T1000 (cell line): Measurements from ENCODE around the gene TEX11.
"Not testable (repeated sequence)": the region's sequence is repeated elsewhere in the genome, so short reads cannot be mapped to it uniquely, and the experiment has no call there.

ENCODE experiments used
- DNase-seq: peaks from one replicate; lab custom pipeline; 2025; ENCODE audit warnings: mixed read lengths; lab: John Stamatoyannopoulos, UW

TEX11 gene

GRCh38 chrX:70587158-70587557 lies 321.4 kb downstream of the TEX11 start:
- DNase-seq = not testable (repeated sequence)

GRCh38 chrX:70577442-70577841 lies 331.1 kb downstream of the TEX11 start:
- DNase-seq = no peak

- not testable (repeated sequence) for DNase-seq
Measured at GRCh38 chrX:70569922-70570576, 338.5 kb downstream of the TEX11 start.

GRCh38 chrX:70554948-70555347 lies 353.6 kb downstream of the TEX11 start:
- DNase-seq = no peak

- no peak for DNase-seq
Measured at GRCh38 chrX:70554523-70554922, 354.0 kb downstream of the TEX11 start.

- no peak for DNase-seq
Measured at GRCh38 chrX:70554081-70554480, 354.4 kb downstream of the TEX11 start.

- no peak for DNase-seq
Measured at GRCh38 chrX:70553516-70553915, 355.0 kb downstream of the TEX11 start.

- no peak for DNase-seq
Measured at GRCh38 chrX:70552130-70552704, 356.3 kb downstream of the TEX11 start.

- DNase-seq = no peak
Measured at GRCh38 chrX:70549429-70549828, 359.1 kb downstream of the TEX11 start.

- no peak for DNase-seq
Measured at GRCh38 chrX:70535198-70535597, 373.3 kb downstream of the TEX11 start.

- DNase-seq = no peak
Measured at GRCh38 chrX:70527610-70528345, 380.7 kb downstream of the TEX11 start.

GRCh38 chrX:70527053-70527452 lies 381.5 kb downstream of the TEX11 start:
- no peak for DNase-seq

- no peak for DNase-seq
Measured at GRCh38 chrX:70525733-70526132, 382.8 kb downstream of the TEX11 start.

GRCh38 chrX:70515692-70516091 lies 392.8 kb downstream of the TEX11 start:
- DNase-seq = not testable (repeated sequence)

GRCh38 chrX:70515270-70515669 lies 393.2 kb downstream of the TEX11 start:
- DNase-seq = not testable (repeated sequence)

- DNase-seq = no peak
Measured at GRCh38 chrX:70509078-70509477, 399.4 kb downstream of the TEX11 start.

GRCh38 chrX:70508296-70508911 lies 400.1 kb downstream of the TEX11 start:
- no peak for DNase-seq

GRCh38 chrX:70505451-70505841 lies 403.1 kb downstream of the TEX11 start:
- no peak for DNase-seq

GRCh38 chrX:70504772-70505450 lies 403.6 kb downstream of the TEX11 start:
- no peak for DNase-seq

GRCh38 chrX:70500826-70501225 lies 407.7 kb downstream of the TEX11 start:
- DNase-seq = no peak

GRCh38 chrX:70498129-70498528 lies 410.4 kb downstream of the TEX11 start:
- DNase-seq = no peak

- DNase-seq = no peak
Measured at GRCh38 chrX:70497026-70497425, 411.5 kb downstream of the TEX11 start.
